Measurements from ENCODE around the gene JAKMIP1. TPM values are rescaled to one million over a fixed set of nuclear protein-coding genes. Genes with fewer than 3 reads are reported as not detected.
A peak's percentile ranks its signal among the peaks of the same experiment; 100 is the strongest.

JAKMIP1 gene
- polyA plus RNA-seq, 3 donors: 0.08 TPM; not detected in 2

- Histone ChIP-seq H2AFZ (ENCODE audit: insufficient read depth, low read depth, low read length, poor library complexity, severe bottlenecking) (no peak overlapping the region), H3K79me2 (ENCODE audit: insufficient read depth, low read length) (no peaks in the 10 kb centered on the region), H3K9me3 (replicated peaks in 1 of 2; ENCODE audit: control insufficient read depth in 1 of 2, insufficient read depth in 1 of 2, low read length in 2 of 2) (no peaks in the 10 kb centered on the region), H3K4me2 (replicated peaks; ENCODE audit: extremely low read depth, low read length, poor library complexity, severe bottlenecking) (no peak overlapping the region), H3K4me1 (ENCODE audit: control insufficient read depth in 1 of 2, insufficient read depth in 2 of 2, low read length in 2 of 2) (no peaks in the 10 kb centered on the region), H3K27me3 (ENCODE audit: control insufficient read depth in 2 of 2, insufficient read depth in 2 of 2, low read length in 2 of 2) (peaks cover 0 to 5% of the 10 kb centered on the region in 2 donors), H3K9ac (ENCODE audit: insufficient read depth, low read length, poor library complexity, severe bottlenecking) (no peak overlapping the region), H4K20me1 (ENCODE audit: insufficient read depth, low read length) (no peaks in the 10 kb centered on the region), H3K27ac (ENCODE audit: low read depth in 1 of 2, low read length in 2 of 2) (no peak overlapping the region), H3K4me3 (replicated peaks in 1 of 3; ENCODE audit: low read depth in 2 of 3, low read length in 3 of 3) (no peak overlapping the region), H3K36me3 (replicated peaks in 1 of 2; ENCODE audit: control insufficient read depth in 1 of 2, insufficient read depth in 2 of 2, low read length in 2 of 2) (no peaks in the 10 kb centered on the region)
- Mint-ChIP-seq H3K27me3 (ENCODE audit: low read depth in 3 of 3) (peaks cover 11 to 23% (median 17%) of the 10 kb centered on the region in 3 donors), H3K4me1 (no peaks in the 10 kb centered on the region), H3K27ac (peak overlapping the region in 1 of 7 donors; percentile 50), H3K4me3 (peak overlapping the region in 1 of 2 donors; percentile 23), H3K36me3 (no peaks in the 10 kb centered on the region), H3K9me3 (peaks cover 0 to 3% (median 0%) of the 10 kb centered on the region in 7 donors)
- 86% methylated on average over 19 of the region's 23 CpGs for WGBS (ENCODE audit: insufficient coverage)
- no peak for TF ChIP-seq CTCF (IDR thresholded peaks at IDR 0.05)
- no peak for DNase-seq
- intact Hi-C loops (cut with micrococcal nuclease): no loop called here
Measured at GRCh38 chr4:6115746-6116586, 84.4 kb downstream of the JAKMIP1 start.

DNA sequence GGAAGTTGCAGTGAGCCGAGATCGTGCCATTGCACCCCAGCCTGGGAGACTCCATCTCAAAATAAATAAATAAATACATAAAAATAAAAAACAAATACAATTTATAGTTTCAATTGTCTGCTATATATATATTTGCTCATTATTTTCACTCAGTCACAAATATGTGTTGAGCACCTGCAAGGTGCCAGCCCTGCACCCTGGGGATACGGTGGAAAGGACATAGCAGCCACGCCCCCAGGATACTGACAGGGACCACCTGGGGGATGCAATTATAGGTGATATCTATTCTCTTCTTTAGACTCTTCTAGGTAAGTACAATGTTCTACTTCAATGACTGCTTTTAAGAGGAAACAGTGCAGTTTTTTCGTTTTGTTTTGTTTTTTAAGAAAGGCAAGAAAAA, 85.0 kb downstream of the JAKMIP1 start:
- Histone ChIP-seq H3K4me1 (ENCODE audit: control insufficient read depth in 1 of 2, insufficient read depth in 2 of 2, low read length in 2 of 2) (no peaks in the 10 kb centered on the region), H3K27me3 (ENCODE audit: control insufficient read depth in 2 of 2, insufficient read depth in 2 of 2, low read length in 2 of 2) (peaks cover 0 to 5% of the 10 kb centered on the region in 2 donors), H3K36me3 (replicated peaks in 1 of 2; ENCODE audit: control insufficient read depth in 1 of 2, insufficient read depth in 2 of 2, low read length in 2 of 2) (no peaks in the 10 kb centered on the region), H3K27ac (ENCODE audit: low read depth in 1 of 2, low read length in 2 of 2) (no peak overlapping the region), H2AFZ (ENCODE audit: insufficient read depth, low read depth, low read length, poor library complexity, severe bottlenecking) (no peak overlapping the region), H3K79me2 (ENCODE audit: insufficient read depth, low read length) (no peaks in the 10 kb centered on the region), H4K20me1 (ENCODE audit: insufficient read depth, low read length) (no peaks in the 10 kb centered on the region), H3K4me3 (replicated peaks in 1 of 3; ENCODE audit: low read depth in 2 of 3, low read length in 3 of 3) (no peak overlapping the region), H3K4me2 (replicated peaks; ENCODE audit: extremely low read depth, low read length, poor library complexity, severe bottlenecking) (no peak overlapping the region), H3K9ac (ENCODE audit: insufficient read depth, low read length, poor library complexity, severe bottlenecking) (no peak overlapping the region), H3K9me3 (replicated peaks in 1 of 2; ENCODE audit: control insufficient read depth in 1 of 2, insufficient read depth in 1 of 2, low read length in 2 of 2) (no peaks in the 10 kb centered on the region)
- H3K27ac Mint-ChIP-seq: no peak overlapping the region
- no peak for TF ChIP-seq CTCF (IDR thresholded peaks at IDR 0.05)
- intact Hi-C loops (cut with micrococcal nuclease): no loop called here
- H3K9me3 Mint-ChIP-seq: peaks cover 0 to 4% (median 0%) of the 10 kb centered on the region in 7 donors
- no peak overlapping the region for H3K4me3 Mint-ChIP-seq
- no peaks in the 10 kb centered on the region for H3K36me3 Mint-ChIP-seq
- WGBS (ENCODE audit: insufficient coverage): no CpG with 5 or more reads among the region's 5 CpGs
- H3K4me1 Mint-ChIP-seq: no peaks in the 10 kb centered on the region
- DNase-seq: no peak
- peaks cover 11 to 23% (median 17%) of the 10 kb centered on the region in 3 donors for H3K27me3 Mint-ChIP-seq (ENCODE audit: low read depth in 3 of 3)

Data from CD14-positive monocyte (primary cell).